NCI-H774 (cell line): Measurements from ENCODE around the gene ZNF692.
A peak's percentile ranks its signal among the peaks of the same experiment; 100 is the strongest.
"Not testable (repeated sequence)": the region's sequence is repeated elsewhere in the genome, so short reads cannot be mapped to it uniquely, and the experiment has no call there.

ENCODE experiments used
- DNase-seq: peaks from one replicate; lab custom pipeline; 2025; lab: John Stamatoyannopoulos, UW

The ZNF692 gene

DNA sequence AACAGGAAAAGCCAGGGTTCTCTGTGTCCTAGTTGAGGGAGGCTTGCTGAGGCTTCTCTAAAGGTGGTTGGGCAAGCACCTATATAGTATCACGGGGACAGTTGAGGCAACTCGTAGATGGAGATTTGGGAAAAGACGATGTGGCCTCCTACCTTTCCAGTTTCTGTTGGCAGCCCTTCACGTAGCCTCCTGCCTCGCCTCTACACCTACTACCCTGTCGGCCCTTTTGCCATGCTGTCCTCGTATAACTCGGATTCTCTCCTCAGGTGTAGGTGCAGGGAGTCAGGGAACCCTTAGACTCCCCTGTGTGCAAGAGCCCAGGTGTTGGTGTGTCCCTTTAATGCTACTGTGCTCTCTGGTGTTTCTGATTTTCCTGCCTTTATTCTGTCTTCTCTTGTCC, 10.3 kb downstream of the ZNF692 start:
- DNase-seq: no peak

DNA sequence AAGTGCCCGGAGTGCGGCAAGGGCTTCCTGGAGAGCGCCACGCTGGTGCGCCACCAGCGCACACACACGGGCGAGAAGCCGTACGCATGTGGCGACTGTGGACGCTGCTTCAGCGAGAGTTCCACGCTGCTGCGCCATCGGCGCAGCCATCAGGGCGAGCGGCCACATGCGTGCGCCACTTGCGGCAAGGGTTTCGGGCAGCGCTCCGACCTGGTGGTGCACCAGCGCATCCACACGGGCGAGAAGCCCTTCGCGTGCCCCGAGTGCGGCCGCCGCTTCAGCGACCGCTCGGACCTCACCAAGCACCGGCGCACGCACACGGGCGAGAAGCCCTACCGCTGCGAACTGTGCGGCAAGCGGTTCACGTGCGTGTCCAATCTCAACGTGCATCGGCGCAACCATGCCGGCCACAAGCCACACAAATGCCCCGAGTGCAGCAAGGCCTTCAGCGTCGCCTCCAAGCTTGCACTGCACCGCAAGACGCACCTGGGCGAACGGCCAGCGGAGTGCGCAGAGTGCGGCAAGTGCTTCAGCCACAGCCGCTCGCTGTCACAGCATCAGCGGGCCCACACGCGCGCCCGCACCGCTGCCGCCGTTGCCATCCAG, 10.8 kb downstream of the ZNF692 start:
- DNase-seq: no peak

DNA sequence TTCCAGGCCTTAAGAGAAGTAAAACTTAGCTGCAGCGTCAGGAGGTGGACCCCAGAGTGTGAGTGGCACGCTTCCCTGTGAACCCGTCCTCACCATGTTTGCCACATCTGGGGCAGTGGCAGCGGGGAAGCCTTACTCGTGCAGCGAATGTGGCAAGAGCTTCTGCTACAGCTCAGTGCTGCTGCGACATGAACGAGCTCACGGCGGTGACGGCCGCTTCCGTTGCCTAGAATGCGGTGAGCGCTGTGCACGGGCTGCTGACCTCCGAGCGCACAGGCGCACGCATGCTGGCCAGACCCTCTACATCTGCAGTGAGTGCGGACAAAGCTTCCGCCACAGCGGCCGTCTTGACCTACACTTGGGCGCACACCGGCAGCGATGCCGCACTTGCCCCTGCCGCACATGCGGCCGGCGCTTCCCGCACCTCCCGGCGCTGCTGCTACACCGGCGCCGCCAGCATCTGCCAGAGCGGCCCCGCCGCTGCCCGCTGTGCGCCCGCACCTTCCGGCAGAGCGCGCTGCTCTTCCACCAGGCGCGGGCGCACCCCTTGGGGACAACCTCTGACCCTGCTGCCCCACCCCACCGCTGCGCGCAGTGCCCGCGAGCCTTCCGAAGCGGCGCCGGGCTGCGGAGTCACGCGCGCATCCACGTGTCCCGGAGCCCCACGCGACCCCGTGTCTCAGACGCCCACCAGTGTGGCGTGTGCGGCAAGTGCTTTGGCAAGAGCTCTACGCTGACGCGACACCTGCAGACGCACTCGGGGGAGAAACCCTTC, 11.5 kb downstream of the ZNF692 start:
- no peak for DNase-seq

DNA sequence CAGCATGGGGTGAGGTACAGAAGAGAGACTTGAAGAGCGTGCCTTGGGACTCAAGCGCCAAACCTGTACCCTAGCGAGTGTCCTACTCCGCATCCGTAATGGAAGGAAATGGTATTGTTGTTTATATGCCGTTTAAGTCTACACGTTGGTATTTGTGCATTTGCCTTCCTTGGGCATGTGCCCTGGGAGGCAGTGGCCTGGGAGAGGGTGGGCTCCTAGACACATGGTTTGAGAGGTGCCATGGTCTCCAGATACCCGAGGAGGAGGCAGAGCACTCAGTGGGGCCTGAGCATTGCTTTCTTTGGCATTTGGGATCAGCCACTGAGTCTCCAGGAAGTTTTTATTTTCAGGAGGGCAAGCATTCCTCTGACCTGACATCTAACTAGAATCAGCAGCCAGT, 14.4 kb downstream of the ZNF692 start:
- DNase-seq: no peak

DNA sequence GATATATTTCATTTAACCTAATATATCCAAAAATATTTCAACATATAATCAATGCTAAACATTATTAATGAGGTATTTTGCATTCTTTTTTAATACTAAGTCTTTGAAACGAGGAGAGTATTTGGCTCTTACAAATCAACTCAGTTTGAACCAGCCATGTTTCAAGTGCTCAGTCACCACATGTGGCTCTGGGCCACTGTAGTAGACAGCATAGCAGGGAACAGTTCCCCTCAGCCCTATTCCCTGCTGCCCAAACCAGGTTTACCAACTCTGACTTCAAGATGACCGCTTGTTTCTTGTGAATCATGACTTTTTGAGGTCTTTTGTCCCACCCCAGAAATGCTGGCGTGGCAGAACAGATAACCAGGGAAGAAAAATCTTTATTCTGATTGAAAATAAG, 15.2 kb downstream of the ZNF692 start:
- DNase-seq: no peak

DNA sequence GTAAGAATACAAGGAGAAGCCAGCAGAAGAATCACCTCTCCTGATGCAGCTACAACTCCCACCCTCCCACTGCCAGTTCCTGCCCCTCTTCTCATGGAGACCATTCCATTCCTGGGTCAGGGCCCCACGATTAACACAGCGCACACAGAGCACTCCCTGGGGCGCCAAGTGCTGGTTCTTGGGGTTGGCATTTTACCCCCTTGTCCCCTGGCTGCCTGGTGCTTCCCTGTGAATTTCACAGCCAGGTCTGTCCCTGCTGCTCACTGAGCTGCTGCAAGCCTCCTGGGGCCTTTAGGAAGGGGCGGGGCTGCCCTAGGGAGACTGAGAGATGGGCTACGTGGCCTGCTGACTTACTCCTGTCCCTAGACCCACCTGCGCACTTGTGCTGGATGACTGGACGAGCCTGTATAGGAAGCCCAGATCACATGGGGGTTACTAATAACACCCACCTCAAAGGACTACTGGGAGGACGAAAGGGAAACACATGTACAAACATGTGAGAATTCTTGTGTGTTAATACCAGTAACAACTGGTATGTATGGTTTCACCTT, 16.0 kb downstream of the ZNF692 start:
- no peak for DNase-seq

DNA sequence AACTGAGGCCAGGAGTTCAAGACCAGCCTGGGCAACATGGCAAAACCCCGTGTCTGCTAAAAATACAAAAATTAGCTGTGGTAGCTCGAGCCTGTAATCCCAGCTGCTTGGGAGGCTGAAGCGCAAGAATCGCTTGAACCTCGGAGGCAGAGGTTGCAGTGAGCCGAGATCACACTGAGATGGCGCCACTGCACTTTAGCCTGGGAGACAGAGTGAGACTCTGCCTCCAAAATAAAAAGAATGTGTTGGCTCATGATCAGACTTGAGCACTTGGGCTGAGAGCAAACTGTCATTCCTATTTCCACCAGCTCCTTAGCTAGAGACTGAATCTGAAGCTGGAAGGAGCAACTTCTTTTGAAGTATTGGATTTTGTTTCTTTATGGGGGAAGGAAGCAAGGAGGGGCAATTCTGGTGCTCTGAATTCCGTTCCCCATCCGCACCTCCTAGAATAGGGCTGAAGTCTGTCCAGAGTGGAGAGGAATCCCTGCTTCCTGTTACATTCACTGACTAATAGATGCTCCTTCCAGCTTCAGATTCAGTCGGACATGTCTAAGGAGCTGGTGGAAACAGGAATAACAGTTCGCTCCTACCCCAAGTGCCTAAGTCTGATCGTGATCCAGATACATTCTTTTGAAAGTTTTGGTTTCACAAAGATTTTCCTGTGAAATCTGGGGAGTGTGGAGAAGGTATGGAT, 17.0 kb downstream of the ZNF692 start:
- DNase-seq: no peak

DNA sequence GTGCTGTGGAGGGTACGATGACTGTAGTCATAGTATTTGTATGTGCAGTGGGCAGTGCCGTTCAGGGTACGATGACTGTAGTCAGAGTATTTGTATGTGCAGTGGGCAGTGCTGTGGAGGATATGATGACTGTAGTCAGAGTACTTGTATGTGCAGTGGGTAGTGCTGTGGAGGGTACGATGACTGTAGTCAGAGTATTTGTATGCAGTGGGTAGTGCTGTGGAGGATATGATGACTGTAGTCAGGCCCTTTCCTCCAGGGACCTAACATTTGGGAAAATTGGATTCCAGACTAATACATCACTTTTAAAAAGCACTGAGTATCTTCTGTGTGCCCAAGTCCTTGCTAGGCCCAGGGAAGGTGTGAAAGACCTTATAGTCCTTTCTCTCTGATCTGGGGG, 17.9 kb downstream of the ZNF692 start:
- no peak for DNase-seq

DNA sequence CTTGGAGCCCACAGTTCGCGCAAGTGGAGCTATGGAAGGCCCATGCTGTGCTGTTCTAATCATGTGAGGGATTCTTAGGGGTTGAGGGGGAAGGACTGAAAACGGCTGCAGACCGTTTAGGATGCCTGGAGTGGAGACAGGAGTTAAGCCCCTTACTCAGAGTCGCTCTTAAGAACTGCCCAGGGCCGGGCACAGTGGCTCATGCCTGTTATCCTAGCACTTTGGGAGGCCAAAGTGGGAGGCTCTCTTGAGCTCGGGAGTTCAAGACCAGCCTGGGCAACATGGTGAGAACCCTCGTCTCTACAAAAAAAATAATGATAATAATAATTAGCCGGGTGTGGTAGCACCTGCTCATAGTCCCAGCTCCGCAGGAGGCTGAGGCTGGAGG, 19.7 kb downstream of the ZNF692 start:
- DNase-seq: peak; percentile 59

DNA sequence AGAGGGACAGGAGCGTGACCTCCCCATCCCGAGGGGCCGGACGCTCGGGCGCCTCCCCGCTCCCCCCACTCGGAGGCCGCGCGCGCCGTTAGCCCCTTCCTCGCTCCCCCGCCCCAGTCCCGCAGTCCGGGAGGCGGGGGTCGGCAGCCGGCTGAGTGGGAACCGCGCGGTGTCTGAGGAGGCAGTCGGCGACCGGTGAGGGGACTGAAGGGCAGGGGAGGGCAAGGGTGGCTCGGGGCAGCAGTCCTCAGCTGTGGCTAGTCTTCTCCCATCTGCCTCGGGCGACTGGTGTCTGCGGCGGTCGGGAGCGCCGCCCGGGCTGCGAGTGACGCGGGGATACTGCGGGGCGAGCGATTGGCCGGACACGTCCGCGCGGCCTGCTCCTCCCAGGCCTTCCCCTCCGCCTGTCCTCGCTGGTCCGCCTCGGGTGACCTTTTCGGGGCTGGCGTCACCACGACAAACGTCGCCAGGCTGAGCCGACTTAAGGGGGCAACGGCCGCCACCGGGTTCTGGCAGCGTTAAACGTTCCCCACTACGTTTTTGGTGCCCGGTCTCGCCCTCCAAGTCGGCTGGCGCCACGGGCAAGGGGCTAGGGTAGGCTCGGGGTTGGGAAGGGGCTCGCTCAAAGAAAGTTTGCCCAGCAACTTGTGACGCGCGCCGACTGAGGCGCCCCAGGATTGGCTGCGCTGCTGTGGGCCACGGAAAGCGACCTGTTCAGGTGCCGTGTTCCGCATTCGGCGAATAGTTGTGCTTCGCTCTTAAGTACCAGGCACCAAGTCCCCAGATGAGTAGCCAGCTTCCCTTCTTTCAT, 20.3 kb downstream of the ZNF692 start:
- peak; percentile 91 for DNase-seq

DNA sequence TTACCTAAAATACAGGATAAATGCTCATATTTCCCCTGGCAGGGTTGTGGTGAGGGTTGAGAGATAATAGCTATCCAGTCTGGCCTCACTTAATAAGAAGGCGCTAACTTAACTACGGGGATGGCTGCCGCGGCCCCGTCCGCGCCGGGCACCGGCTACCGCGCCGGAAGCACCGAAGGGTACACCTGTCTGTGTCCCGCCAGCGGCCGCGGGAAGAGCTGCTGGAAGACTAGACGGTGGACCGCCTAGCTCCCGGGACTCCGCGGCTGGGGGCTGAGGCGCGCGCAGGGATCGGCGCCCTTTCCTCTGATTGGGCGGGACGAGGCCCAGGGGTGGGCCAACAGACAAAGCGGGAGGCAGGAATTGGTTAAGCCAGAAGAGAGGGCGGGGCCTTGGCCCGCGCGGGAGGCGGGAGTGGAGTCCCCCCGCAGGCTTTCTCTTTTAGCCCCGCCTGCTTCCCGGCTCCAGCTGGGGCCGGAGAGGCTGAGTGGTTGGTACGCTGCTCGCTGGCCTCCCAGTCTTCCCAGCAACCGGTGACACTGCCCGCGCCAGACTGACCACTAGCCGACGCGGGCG, 21.0 kb downstream of the ZNF692 start, which contains the start of gene ZNF672:
Gene ZNF672 (plus strand): TSS at position 444 of the 576 bp plus-strand sequence. CDS start 9,051 bp downstream, outside the sequence.
- peak; percentile 99 for DNase-seq

DNA sequence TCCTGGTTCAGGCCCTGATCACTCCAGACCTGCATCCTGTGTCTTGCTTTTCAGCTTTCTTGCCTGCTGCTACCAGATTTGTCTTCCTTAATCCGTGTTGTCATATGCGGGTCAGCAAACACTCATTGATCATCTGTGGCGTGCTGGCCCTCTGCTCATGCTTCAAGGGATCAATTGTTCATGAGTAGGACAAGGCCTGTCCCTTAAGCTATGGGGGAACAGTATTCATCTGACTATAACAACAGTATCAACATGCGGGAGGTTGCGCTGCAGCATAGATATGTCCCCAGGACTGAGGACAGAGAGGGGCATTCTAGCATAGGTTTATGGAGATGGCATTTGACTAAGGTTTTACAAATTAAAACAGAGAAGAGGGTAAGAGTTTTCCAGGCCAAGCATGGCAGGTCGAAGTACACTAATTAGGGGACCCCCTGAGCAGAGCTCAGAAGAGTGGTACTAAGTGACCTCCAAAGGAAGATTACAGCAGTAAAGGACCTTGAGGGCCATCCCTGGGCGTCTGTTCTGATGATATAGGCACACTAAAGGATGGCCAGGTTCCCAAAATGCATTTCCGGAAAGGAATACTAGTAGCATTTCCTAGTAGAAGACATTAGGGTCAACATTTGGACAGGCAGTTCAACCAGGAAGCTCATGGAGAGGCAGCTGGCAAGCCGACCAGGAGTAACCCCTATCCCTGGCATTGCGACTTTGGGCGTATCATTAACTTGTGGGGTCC, 21.7 kb downstream of the ZNF692 start:
- DNase-seq: no peak

DNA sequence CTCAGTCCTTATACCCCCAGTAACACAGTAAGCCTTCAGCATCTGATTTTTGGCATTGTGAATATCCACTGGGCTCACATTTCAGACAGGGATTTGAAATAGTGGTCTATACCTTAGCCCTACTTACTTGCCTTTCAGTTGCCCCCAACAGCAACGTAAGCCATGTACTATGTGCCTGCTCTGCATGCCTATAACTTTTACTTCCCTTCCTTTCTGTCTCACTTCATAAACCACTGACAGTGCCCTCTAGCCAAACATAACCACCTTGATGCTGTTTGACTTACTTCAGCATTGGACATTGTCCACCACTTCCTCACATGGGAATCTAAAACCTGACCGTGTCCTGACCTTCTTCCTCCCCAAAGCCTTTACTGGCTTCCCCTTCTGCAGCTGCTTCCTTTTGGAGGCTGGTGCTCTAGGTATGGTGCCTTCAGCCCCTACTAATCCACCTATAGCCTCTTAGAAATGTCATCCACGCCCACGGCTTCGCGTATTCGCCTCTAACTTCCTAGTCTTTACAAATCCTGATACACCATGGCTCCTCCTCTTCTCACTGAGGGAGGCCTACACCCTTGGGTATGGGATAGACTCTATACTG, 24.4 kb downstream of the ZNF692 start:
- no peak for DNase-seq

DNA sequence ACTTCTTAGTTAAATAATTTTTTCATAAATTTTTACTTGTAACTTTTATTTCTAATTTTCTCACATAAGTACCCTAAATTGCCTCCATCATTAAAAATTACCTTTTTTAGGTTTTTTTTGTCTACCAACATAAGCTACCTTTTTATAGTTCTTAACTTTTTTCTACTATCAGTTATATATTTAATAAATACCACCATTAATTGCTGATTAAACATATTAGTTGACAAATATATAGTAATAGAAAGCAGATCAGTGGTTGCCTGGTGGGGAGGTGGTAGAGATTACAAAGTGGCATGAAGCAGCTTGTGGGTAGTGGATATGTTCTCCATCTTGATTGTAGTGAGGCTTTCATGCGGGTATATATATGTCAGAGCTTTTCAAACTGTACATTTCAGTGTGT, 27.0 kb downstream of the ZNF692 start:
- DNase-seq: no peak

DNA sequence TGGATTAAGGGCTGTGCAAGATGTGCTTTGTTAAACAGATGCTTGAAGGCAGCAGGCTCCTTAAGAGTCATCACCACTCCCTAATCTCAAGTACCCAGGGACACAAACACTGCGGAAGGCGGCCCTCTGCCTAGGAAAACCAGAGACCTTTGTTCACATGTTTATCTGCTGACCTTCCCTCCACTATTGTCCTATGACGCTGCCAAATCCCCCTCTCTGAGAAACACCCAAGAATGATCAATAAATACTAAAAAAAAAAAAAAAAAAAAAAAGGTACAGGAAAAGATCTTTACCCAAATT, 28.2 kb downstream of the ZNF692 start:
- DNase-seq: not testable (repeated sequence)

DNA sequence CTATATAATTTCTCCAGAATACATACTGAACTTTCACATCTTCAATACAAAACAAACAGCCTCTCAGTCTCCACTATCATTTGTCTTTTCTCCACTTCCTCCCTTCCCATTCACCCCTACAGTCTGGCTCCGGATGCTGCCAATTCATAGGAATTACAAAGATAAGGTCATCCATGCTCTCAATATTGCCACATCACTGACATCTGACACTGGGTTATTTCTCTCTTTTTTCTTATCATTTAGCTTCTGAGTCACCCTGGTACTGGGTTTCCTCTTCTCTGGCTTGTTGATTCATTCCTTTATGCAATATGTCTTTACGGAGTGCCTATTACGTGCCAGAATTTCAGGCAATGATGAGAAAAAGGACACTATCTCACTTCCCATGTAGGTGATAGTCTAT, 30.0 kb downstream of the ZNF692 start:
- DNase-seq: no peak

DNA sequence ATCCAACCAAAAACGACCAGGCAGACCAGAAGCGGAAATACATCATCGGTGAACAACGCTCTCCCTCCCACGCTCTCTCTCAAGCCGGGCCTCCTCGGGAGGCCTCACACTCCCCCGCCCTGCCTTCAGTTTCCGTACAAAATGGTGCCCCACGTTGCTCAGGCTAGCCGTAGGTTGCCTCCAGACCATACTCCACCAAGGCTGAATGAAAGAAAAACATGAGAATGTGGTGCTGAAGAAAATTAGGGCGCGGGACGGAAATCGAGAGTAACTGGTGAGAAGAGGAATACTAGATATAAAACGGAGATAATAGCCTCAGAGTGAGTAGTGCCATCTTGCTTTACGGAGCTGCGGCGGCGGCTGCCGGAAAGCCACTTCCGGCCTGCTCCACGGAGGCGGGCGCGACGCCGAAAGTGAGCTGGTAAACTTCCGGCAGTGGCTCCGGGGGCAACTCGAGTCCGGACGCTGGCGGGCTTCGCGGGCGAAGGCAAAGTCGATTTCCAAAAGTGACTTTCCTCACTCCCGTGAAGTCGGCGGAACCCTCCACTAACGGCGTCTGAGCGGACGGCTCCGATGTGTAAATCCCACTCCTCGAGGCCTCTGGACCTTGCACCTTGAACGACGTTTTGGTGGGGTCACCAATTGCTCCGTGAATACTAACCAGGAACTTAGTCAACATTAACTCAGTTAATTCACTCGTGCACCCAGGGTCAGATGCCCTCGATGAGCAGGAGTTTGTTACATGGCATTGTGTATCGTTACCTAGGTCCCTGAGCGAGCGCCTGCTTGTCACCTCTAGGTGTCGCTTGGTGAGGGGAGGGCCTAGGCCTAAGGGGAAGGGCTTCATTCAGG, 32.8 kb downstream of the ZNF692 start, which contains the start of gene SH3BP5L:
Gene SH3BP5L (minus strand): TSS at position 7 of the 852 bp plus-strand sequence. CDS start 980 bp downstream, outside the sequence.
- DNase-seq: peak; percentile 93

DNA sequence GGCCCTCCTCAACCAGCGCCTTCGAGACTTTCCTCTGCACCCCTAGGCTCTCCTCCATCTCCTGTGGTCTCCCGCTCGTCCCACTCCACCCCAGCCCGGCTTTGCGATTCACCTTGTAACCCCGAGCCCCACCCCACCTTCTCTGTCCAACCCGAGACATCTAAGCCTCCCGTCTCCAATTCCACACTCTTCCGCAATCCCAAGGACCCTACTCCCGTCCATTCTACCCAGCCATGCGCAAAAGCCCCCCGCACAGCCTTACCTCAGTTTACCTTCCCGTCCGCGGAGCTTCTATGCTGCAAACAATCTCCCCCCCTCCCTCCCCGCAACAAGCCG, 33.3 kb downstream of the ZNF692 start:
- DNase-seq: no peak

DNA sequence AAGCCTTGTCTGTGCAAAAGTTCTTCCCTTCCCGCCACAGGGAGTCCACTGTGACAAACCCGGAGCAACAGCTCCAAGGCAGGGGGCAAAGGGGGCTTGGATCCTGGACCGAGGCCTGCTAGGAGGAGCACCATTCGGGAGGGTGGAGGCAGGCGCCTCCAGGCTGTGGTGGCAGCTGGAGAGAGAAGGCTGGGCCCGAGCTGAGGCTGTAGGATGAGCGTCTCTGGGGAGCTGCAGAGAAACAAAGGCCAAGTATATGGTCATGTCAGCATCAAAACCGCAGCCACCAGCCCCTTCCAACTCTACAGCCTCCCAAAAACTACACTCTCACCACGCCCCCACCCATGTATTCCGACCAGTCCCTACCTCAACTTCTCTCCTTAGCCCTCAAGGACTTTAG, 33.7 kb downstream of the ZNF692 start:
- no peak for DNase-seq

DNA sequence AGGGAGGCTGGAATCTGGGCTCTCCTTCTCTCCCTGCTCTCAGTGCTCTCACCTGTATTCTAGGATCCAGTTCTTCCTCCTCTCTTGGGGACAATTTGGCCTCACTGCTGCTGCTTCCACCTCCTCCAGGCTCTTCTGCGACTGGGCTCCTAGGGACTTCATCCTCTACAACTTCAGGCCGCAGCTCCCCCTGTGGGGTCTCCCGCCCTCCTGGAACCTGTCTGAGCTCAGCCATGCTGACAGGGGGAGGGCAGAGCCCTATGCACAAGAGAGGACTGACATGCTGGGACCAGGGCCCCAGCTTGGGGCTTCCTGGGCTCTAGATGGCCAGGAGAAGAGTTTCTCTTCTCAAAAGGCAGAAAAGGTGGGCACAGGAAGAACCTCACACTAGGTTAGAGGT, 34.2 kb downstream of the ZNF692 start:
- DNase-seq: no peak
